Muscle layer of duodenum (tissue), 2 donors: ENCODE data around the gene MAML2.
A peak's percentile ranks its signal among the peaks of the same experiment; 100 is the strongest.

Experiments used
- H3K27ac ChIP-seq: one replicate; pipeline ENCODE4 v1.7.0; 2013; ENCODE audit warnings: mild to moderate bottlenecking, low read length
- H3K27me3 ChIP-seq: one replicate; pipeline ENCODE4 v1.7.0; 2013; ENCODE audit warnings: low read depth, mild to moderate bottlenecking, control low read depth, low read length
- H3K36me3 ChIP-seq, 2 donors: one replicate each; pipeline ENCODE4 v1.7.0; 2013; ENCODE audit warnings: low read length in 2 of 2, control low read depth in 1 of 2, mild to moderate bottlenecking in 1 of 2; ENCODE audit not compliant: insufficient read depth in 2 of 2, control insufficient read depth in 1 of 2
- H3K4me1 ChIP-seq, 2 donors: one replicate each; pipeline ENCODE4 v1.7.0; 2013; ENCODE audit warnings: low read length in 2 of 2, mild to moderate bottlenecking in 2 of 2, control low read depth in 1 of 2, moderate library complexity in 1 of 2; ENCODE audit not compliant: insufficient read depth in 2 of 2, control insufficient read depth in 1 of 2
- H3K4me3 ChIP-seq, 2 donors: one replicate each; pipeline ENCODE4 v1.7.0; 2013; ENCODE audit warnings: low read length in 2 of 2, low read depth in 1 of 2, mild to moderate bottlenecking in 1 of 2
- H3K9me3 ChIP-seq, 2 donors: one replicate each; pipeline ENCODE4 v1.7.0; 2013; ENCODE audit warnings: low read length in 2 of 2, control low read depth in 1 of 2, mild to moderate bottlenecking in 1 of 2; ENCODE audit not compliant: control insufficient read depth in 1 of 2
- donor health status: healthy.

Gene MAML2

DNA sequence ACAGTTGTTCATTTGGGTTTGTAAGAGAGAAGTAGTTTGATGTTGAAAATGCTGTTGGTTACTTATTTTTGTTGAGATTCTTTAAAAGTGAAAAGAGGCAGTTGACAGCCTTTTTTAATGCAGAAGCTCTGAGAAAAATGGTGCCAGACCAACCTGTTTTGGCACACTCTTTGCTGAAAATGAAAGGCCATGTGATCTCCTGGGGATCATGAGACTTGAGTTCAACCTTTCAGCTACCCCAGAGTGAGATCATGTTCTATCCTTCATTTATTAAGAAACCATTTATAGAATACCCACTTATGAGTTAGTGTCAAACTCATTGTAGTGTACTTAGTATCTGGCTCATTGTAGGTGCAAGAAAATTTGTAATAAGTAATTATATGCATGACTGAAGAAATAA lies 196.2 kb downstream of the MAML2 start:
- Histone ChIP-seq H3K4me1 (peaks cover 0 to 8% of the 10 kb centered on the region in 2 donors), H3K36me3 (no peaks in the 10 kb centered on the region), H3K9me3 (no peaks in the 10 kb centered on the region), H3K4me3 (no peak overlapping the region), H3K27ac (no peak overlapping the region), H3K27me3 (no peaks in the 10 kb centered on the region)

DNA sequence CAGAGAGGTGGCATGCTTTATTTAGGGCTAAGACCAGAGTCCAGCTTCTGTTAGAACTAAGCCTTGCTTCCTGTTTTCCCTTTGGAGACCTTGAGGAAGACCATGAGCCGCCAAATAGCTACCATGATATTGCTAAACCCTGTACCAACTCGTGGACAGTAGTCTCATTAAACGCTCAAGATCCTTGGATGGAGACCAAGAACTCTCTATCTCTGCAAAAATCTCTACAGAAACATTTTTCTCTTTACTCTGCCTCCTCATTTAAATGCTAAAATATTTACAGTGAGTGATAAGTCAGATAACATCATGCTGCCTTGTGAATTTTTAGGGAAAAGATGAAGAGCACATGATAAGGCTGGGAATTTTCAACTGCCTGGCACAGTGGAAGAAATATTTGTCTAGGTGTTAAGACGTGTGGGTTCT lies 197.8 kb downstream of the MAML2 start:
- H3K4me3 ChIP-seq: no peak overlapping the region
- H3K4me1 ChIP-seq: peaks cover 0 to 8% of the 10 kb centered on the region in 2 donors
- no peaks in the 10 kb centered on the region for H3K27me3 ChIP-seq
- H3K36me3 ChIP-seq: no peaks in the 10 kb centered on the region
- no peak overlapping the region for H3K27ac ChIP-seq
- no peaks in the 10 kb centered on the region for H3K9me3 ChIP-seq

DNA sequence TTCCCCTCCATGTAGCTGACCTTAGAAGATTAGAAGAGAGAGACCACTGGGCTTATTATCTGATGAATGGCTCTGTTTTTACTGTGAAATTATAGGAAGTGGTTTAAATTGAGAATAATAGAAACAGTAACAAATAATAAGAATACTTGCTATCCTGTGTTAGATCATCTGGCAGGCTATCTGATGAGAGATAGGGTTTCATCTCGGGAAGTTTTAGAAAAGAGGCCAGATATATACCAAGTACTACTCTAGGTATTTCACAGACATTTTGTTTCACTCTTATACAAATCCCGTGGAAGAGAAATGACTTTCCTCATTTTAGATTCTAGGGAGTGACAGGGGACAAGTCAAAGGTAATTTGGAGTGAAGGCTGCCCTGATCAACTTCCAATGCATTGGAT lies 198.4 kb downstream of the MAML2 start:
- Histone ChIP-seq H3K4me1 (peaks cover 0 to 8% of the 10 kb centered on the region in 2 donors), H3K4me3 (no peak overlapping the region), H3K9me3 (no peaks in the 10 kb centered on the region), H3K36me3 (no peaks in the 10 kb centered on the region), H3K27me3 (no peaks in the 10 kb centered on the region), H3K27ac (no peak overlapping the region)

DNA sequence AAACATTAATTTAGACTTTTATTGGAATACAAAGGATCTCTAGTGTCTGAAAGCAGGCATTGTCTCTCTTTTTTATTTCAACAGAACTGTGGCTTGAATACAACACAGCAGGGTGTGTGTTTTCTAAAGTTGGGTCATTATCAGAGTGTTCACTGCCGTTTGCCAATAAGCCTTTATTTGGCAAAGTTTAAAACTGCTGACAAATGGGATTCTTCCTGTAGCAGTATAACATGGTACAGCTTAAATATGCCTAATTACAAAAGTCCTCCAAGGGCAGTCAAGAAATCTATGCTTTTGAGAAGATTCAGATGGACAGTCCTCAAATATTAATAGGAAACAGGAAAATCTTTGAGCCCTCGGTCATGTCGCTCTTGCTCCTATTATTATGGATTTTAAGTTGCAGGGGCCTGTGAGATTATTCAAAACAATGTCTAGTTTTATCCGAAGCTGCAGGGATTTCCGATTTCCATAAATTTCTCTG lies 199.9 kb downstream of the MAML2 start:
- Histone ChIP-seq H3K27ac (no peak overlapping the region), H3K27me3 (no peaks in the 10 kb centered on the region), H3K9me3 (no peaks in the 10 kb centered on the region), H3K4me1 (peaks cover 0 to 8% of the 10 kb centered on the region in 2 donors), H3K36me3 (no peaks in the 10 kb centered on the region), H3K4me3 (no peak overlapping the region)

DNA sequence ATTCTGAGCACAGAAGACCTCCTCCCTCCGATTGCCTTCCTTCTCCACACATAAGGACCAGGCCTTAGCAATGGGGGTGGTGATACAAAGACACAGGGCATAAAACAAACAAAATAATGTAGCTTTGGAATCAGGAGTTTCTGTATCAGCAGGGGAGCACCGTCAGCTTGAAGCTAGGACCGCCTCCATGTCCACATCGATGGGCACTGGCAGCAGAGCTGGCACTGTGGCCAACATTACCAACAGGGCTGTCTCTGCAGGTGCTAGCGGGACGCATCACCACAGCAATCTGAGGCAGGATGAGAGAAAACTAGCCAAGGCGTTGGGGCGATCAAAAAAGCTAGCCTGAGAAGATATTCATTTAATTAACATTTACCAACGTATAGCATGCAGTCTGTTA lies 201.4 kb downstream of the MAML2 start:
- H3K4me1 ChIP-seq: peaks cover 3 to 17% of the 10 kb centered on the region in 2 donors
- H3K4me3 ChIP-seq: no peak overlapping the region
- no peaks in the 10 kb centered on the region for H3K36me3 ChIP-seq
- H3K27ac ChIP-seq: no peak overlapping the region
- no peaks in the 10 kb centered on the region for H3K27me3 ChIP-seq
- no peaks in the 10 kb centered on the region for H3K9me3 ChIP-seq

DNA sequence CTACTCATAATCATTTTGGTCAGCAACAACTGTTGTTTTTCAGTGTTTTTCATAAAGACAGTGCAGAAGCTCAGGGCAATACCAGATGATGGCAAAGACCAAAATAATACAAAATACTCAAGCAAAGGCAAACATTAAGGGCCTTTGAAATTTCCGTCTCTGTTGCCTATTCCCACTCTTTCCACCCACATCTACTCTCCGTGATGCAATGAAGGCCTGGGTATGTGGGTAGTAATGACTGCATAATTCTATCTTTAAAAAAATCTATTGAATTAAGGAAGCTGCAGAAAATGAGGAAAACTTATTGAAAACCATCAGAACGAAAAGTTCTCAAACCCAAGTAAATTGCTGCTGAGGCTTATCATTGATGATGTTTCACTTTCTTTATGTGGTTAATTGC lies 203.3 kb downstream of the MAML2 start:
- Histone ChIP-seq H3K4me1 (peaks cover 3 to 17% of the 10 kb centered on the region in 2 donors), H3K4me3 (no peak overlapping the region), H3K27ac (no peak overlapping the region), H3K9me3 (no peaks in the 10 kb centered on the region), H3K27me3 (no peaks in the 10 kb centered on the region), H3K36me3 (no peaks in the 10 kb centered on the region)

DNA sequence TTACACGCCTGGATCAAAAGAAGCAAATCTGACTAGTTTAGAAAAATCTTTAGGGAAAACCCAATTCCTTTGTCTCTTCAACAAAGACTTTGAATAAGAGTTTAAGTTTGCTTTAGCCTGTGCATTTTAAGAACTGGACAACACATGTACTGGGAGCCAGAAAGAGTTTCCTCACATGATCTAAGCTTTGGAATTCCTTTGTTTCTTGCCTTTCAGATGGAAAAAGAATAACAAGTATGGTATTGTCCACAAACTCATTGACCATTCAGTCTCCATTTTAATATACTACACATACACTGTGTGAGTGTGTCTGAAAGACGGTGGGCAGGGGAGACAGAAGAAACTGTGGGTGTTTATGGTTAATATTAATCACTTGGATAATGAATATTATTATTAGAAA lies 205.6 kb downstream of the MAML2 start:
- Histone ChIP-seq H3K36me3 (no peaks in the 10 kb centered on the region), H3K27me3 (no peaks in the 10 kb centered on the region), H3K9me3 (no peaks in the 10 kb centered on the region), H3K27ac (no peak overlapping the region), H3K4me1 (peaks cover 3 to 17% of the 10 kb centered on the region in 2 donors), H3K4me3 (no peak overlapping the region)

DNA sequence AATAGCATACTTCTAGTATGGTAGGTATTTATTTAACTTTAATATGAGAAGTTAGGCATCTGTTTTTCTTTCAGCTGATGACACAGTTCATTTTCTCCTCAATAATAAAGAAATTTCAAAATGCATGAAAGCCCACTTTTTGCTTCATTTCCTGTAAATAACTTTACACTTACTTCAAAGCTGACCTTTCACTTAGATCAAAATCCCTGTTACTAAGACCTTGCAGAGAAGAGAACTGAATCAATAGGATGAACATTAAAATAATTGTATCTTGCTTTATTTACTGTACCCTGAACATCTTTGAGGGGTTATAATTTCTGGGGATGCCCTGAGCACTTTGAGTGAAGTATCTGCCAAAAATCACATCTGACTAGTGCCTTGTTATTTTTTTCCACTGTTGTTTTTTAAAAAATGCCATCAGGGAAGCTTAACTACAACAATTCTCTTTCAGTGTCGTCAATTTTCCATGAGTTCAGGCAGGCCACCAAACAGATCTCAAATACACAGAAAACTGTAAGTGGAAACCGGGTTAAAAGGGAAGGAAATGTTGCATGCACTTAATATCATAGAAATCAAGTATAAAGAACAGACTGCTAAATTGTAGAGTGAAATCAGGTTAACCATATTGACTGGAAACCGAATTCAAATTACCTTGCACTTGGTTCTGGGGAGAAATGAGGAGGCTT lies 206.2 kb downstream of the MAML2 start:
- Histone ChIP-seq H3K27ac (no peak overlapping the region), H3K9me3 (no peaks in the 10 kb centered on the region), H3K27me3 (no peaks in the 10 kb centered on the region), H3K36me3 (no peaks in the 10 kb centered on the region), H3K4me3 (no peak overlapping the region), H3K4me1 (peaks cover 3 to 13% of the 10 kb centered on the region in 2 donors)

DNA sequence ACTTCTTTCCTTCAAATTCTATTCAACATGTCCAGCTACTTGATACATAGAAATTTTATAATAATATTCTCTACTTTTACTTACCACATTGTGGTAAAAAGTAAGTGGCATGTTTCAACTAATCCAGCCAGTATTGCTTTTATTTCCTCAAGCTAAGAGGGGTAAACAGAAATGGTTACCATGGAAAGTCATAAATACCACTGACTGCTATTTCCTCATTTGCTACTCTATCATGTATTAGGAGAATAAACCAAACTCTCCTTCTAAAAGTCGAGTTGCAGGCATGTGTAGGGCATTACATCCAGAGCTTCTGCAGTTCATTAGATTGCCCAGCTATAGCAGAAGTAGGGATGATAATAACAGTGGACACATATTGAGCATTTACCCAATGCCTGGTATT lies 208.4 kb downstream of the MAML2 start:
- no peaks in the 10 kb centered on the region for H3K27me3 ChIP-seq
- no peaks in the 10 kb centered on the region for H3K36me3 ChIP-seq
- no peak overlapping the region for H3K4me3 ChIP-seq
- H3K27ac ChIP-seq: peak overlapping the region; percentile 24
- H3K9me3 ChIP-seq: no peaks in the 10 kb centered on the region
- H3K4me1 ChIP-seq: peaks cover 3 to 13% of the 10 kb centered on the region in 2 donors

DNA sequence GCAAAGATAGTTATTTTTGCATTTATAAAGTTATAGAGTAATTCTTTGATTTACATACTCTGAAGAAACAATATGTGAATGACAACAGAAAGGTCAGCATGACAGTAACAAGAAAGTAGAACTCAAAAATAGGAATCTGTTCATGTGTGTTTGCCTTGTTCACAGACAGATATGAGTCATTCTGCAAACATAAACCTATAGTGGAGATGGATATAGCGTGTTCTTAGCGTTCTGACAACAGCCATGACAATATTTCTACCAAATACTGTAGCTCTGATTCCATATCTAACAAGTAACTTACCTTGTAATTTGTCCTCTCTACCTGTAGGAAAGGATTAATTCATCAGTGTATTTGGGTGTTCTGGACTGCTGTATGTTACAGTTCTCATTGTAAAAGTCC lies 210.6 kb downstream of the MAML2 start:
- peaks cover 3 to 12% of the 10 kb centered on the region in 2 donors for H3K4me1 ChIP-seq
- H3K4me3 ChIP-seq: no peak overlapping the region
- no peaks in the 10 kb centered on the region for H3K9me3 ChIP-seq
- H3K36me3 ChIP-seq: no peaks in the 10 kb centered on the region
- H3K27ac ChIP-seq: no peak overlapping the region
- H3K27me3 ChIP-seq: no peaks in the 10 kb centered on the region

DNA sequence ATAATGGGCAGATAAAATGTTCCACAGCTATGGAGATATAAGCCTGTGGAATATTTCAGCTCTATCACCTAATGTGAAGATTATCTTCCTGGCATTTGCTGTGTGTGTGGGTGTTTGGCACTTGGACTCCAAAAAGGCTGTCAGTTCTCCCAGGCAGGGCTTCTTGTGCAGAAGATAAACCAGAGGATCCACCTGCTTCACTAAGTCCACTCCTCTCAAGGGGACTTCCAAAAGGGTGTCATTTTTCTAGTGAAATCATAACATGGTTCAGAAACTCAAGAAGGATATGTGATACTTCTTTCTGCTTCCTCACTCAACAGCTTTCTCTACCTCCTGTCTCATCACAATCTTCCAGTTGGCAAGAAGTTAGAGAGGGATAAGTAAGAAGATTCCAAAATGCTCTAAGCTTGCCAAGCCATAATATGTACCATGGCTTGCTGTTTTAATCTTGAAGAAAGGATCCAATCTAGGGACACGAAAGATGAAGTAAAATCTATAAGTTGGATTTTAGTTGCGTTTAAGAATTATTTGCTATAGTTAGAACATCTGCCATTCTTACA lies 212.9 kb downstream of the MAML2 start:
- H3K4me3 ChIP-seq: no peak overlapping the region
- H3K36me3 ChIP-seq: no peaks in the 10 kb centered on the region
- H3K4me1 ChIP-seq: peaks cover 0 to 4% of the 10 kb centered on the region in 2 donors
- no peaks in the 10 kb centered on the region for H3K27me3 ChIP-seq
- no peaks in the 10 kb centered on the region for H3K9me3 ChIP-seq
- no peak overlapping the region for H3K27ac ChIP-seq

DNA sequence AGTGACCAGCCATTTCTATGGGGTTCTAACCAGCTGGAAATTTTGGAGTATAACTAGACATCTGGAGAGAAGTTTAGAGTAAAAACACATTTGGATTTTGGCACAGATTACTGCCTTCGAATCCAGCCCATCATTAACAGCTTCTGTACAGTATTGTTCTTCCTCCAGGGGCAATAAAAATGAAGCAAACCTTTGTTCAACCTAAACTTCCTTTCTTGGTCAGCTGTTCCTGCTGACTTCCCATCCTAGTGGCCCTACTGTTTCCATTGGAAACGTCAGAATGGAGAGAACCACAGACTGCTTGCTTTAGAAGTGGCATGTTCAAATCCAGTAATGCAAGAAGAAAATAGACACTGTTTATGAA lies 215.4 kb downstream of the MAML2 start:
- H3K4me3 ChIP-seq: no peak overlapping the region
- no peaks in the 10 kb centered on the region for H3K9me3 ChIP-seq
- no peak overlapping the region for H3K27ac ChIP-seq
- H3K27me3 ChIP-seq: no peaks in the 10 kb centered on the region
- no peaks in the 10 kb centered on the region for H3K4me1 ChIP-seq
- no peaks in the 10 kb centered on the region for H3K36me3 ChIP-seq
